ENCODE results near the gene DPYD. TPM values are rescaled to one million over a fixed set of nuclear protein-coding genes. Genes with fewer than 3 reads are reported as not detected.

Gene DPYD
- total and polyA plus RNA-seq, 8 donors = 2.7 to 24.5 (median 9.4) TPM

DNA sequence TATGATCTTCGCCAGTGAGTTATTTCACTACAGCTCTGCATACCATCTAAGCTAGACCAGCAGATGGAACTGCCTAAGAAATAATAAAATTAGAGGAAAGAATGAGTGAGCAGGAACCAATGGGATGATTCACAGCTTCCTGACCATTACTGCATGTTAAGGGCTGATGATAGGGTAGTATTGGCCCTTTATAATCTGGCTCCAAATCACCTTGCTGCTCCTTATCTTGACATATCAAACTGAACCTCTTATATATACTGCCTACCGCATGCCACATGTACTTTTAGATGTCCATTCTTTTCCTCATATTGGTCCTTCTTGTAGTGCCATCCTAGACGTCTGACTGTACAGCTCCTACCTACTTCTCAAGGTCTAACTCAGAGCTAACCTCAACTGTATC lies 524.4 kb downstream of the DPYD start:
- intact Hi-C loops (cut with DNase I) = no loop called here
- WGBS, 2 donors = 63 to 88% methylated on average over 3 of the region's 3 CpGs
- no peak for FAIRE-seq

DNA sequence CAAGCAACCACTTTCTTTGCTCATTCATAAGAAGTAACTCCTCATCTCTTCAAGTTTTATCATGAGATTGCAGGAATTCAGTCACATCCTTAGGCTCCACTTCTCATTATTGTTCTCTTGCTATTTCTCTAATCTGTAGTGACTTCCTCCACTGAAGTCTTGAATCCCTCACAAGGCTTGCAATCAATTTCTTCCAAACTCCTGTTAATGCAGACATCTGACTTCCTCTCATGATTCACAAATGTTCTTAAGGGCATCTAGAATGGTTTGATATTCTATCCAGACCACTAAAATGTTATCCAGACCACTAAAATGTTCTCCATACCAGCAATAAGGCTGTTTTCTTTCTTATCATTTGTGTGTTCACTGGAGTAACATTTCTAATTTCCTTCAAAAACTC lies 528.1 kb downstream of the DPYD start:
- no peak for DNase-seq
- TF ChIP-seq, protein P1, sequence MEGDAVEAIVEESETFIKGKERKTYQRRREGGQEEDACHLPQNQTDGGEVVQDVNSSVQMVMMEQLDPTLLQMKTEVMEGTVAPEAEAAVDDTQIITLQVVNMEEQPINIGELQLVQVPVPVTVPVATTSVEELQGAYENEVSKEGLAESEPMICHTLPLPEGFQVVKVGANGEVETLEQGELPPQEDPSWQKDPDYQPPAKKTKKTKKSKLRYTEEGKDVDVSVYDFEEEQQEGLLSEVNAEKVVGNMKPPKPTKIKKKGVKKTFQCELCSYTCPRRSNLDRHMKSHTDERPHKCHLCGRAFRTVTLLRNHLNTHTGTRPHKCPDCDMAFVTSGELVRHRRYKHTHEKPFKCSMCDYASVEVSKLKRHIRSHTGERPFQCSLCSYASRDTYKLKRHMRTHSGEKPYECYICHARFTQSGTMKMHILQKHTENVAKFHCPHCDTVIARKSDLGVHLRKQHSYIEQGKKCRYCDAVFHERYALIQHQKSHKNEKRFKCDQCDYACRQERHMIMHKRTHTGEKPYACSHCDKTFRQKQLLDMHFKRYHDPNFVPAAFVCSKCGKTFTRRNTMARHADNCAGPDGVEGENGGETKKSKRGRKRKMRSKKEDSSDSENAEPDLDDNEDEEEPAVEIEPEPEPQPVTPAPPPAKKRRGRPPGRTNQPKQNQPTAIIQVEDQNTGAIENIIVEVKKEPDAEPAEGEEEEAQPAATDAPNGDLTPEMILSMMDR (IDR thresholded peaks at IDR 0.05) = no peak
- no peak for ATAC-seq
- Histone ChIP-seq H3K36me3 (no peaks in the 10 kb centered on the region), H3K27me3 (no peaks in the 10 kb centered on the region), H3K27ac (no peak overlapping the region), H3K9me3 (no peaks in the 10 kb centered on the region), H3K4me1 (no peaks in the 10 kb centered on the region), H3K4me3 (no peak overlapping the region)
- intact Hi-C loops (cut with DNase I) = no loop called here
- no peak for FAIRE-seq

More for the DNA sequence above, 524.4 kb downstream of the DPYD start:
- DNase-seq = no peak
- Histone ChIP-seq H3K4me3 (no peak overlapping the region), H3K27me3 (no peaks in the 10 kb centered on the region), H3K36me3 (no peaks in the 10 kb centered on the region), H3K9me3 (no peaks in the 10 kb centered on the region), H3K4me1 (no peaks in the 10 kb centered on the region), H3K27ac (no peak overlapping the region)
- TF ChIP-seq, protein P1 (IDR thresholded peaks at IDR 0.05) = no peak
- no peak for ATAC-seq

DNA sequence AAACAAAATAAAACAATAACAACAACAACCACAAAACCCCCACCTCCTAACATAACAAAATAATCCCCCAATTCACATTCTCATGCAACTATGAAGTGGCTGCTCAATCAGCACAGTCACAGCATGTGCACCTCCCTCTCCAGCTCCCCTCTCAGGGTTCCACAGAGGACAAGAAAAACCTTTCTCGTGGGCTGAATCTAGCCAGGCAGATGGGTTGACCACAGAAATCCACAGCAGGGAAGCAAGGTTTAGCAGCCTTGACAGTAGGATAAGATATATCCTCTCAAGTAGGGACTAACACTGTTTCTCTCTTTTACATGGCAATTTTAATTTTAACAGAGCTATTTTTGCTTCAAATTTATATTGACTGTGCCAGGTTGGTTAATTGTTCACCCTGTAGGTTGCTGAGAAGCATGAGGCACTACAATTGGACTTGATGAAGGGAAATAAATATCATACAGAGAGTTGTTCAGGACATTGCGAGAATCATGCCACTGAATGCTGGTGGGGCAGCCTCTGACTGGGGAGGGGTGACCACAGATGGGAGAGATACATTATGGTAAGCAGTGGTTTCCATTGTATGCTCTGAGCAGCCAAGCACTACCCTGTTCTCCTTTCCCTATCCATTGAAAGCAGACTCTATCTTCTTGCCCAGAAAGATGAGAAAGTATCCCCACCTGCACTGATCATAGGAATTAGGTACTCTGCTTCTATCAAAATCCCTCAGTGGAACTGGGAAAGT lies 535.1 kb downstream of the DPYD start:
- FAIRE-seq (no peak), DNase-seq (no peak), ATAC-seq (no peak)
- Histone ChIP-seq H3K9me3 (no peaks in the 10 kb centered on the region), H3K36me3 (no peaks in the 10 kb centered on the region), H3K27me3 (no peaks in the 10 kb centered on the region), H3K27ac (no peak overlapping the region), H3K4me1 (no peaks in the 10 kb centered on the region), H3K4me3 (no peak overlapping the region)
- intact Hi-C loops (cut with DNase I) = no loop called here
- 78 to 91% methylated on average over 2 of the region's 2 CpGs for WGBS, 2 donors
- TF ChIP-seq, protein P1 (IDR thresholded peaks at IDR 0.05) = no peak

DNA sequence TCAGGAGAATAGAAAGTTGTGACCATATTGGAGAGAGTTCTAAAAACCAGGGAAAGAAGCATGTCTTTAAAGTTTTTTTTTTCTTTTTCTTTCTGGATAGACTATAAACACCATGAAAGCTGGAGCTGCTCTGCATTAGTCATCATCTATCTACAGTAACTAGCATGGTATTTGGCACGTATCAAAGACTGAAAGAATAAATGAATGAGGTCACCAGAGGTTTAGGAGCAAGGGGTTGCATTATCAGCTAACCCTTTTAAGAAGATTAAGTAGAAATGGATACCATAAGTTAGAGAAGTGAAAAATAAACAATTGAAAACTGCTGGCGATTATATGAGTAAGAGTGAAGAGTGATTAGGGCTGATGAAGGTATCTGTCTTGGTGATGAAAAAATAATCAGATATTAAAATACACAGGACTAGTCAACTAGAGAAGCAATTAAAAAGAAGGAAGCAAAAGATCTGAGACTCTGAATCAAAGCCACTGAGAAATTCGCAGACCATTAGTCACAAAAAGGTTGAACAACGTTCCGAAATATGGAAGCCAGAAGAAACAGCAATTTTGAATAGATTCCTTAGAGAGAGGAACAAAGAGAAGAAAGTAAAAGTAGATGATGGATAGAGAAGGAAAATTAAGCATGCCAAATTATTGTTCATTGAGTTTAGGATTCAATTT lies 536.4 kb downstream of the DPYD start:
- no peaks in the 10 kb centered on the region for H3K36me3 ChIP-seq

More for the DNA sequence above, 536.4 kb downstream of the DPYD start:
- ATAC-seq = peak in 2 of 4 donors; percentile 60 to 74
- Histone ChIP-seq H3K27me3 (no peaks in the 10 kb centered on the region), H3K27ac (no peak overlapping the region), H3K9me3 (no peaks in the 10 kb centered on the region), H3K4me1 (no peaks in the 10 kb centered on the region), H3K4me3 (no peak overlapping the region)
- no peak for FAIRE-seq
- WGBS, 2 donors = 81% methylated on average over 5 of the region's 5 CpGs
- no peak for DNase-seq
- TF ChIP-seq, protein P1 (IDR thresholded peaks at IDR 0.05) = no peak
- intact Hi-C loops (cut with DNase I) = no loop called here

Data from pancreas (tissue), 10 donors.